Activated T-cell treated with anti-CD3 and anti-CD28 coated beads, Interleukin-2, amount 50 U/mL, for 72 hours (primary cell): ENCODE results near the gene CTNNA2. TPM values are rescaled to one million over a fixed set of nuclear protein-coding genes. Genes with fewer than 3 reads are reported as not detected.

Experiments used
- ATAC-seq, 2 donors: fragments of 150-1000 bp; cut with Tn5 transposase; replicated peaks in 1 of 2; 2 replicates each; pipeline ENCODE4 v1.10.0; 2021; ENCODE audit warnings: moderate library complexity in 2 of 2, mild to moderate bottlenecking in 1 of 2
- DNase-seq, 2 donors: peaks; one replicate each; pipeline ENCODE4 v3.0.0; 2021 to 2022; ENCODE audit warnings: mixed read lengths in 1 of 2
- H3K27ac Mint-ChIP-seq: one replicate; pipeline ENCODE4 v1.8.0; 2022; ENCODE audit warnings: mild to moderate bottlenecking, moderate library complexity, mixed read lengths
- H3K27me3 Mint-ChIP-seq: one replicate; pipeline ENCODE4 v1.8.0; 2022; ENCODE audit warnings: low read depth, mixed read lengths
- H3K36me3 Mint-ChIP-seq, 2 donors: one replicate each; pipeline ENCODE4 v1.8.0; 2022; ENCODE audit warnings: mixed read lengths in 2 of 2, mild to moderate bottlenecking in 1 of 2; ENCODE audit not compliant: insufficient read depth in 2 of 2
- H3K4me1 Mint-ChIP-seq: one replicate; pipeline ENCODE4 v1.8.0; 2022; ENCODE audit warnings: low read depth, mixed read lengths
- H3K4me3 Mint-ChIP-seq, 2 donors: one replicate each; pipeline ENCODE4 v1.8.0; 2022; ENCODE audit warnings: mild to moderate bottlenecking in 2 of 2, mixed read lengths in 2 of 2, moderate library complexity in 2 of 2
- H3K9me3 Mint-ChIP-seq, 2 donors: one replicate each; pipeline ENCODE4 v1.8.0; 2022; ENCODE audit warnings: mixed read lengths in 2 of 2
- total RNA-seq, 2 donors: library from RNA; stranded (reverse); gene quantifications; one replicate each; pipeline ENCODE4 v1.2.3, GENCODE V29; 2022

The CTNNA2 gene
- total RNA-seq, 2 donors from 2014 or later: not detected

GRCh38 chr2:80255918-80256781 lies 743.3 kb downstream of the CTNNA2 start:
- H3K27me3 Mint-ChIP-seq: no peaks in the 10 kb centered on the region
- H3K4me1 Mint-ChIP-seq: no peaks in the 10 kb centered on the region
- DNase-seq (no peak), ATAC-seq (no peak)
- H3K9me3 Mint-ChIP-seq: peaks cover 2% of the 10 kb centered on the region in 2 donors
- H3K36me3 Mint-ChIP-seq: no peaks in the 10 kb centered on the region
- no peak overlapping the region for H3K27ac Mint-ChIP-seq
- H3K4me3 Mint-ChIP-seq: no peak overlapping the region

DNA sequence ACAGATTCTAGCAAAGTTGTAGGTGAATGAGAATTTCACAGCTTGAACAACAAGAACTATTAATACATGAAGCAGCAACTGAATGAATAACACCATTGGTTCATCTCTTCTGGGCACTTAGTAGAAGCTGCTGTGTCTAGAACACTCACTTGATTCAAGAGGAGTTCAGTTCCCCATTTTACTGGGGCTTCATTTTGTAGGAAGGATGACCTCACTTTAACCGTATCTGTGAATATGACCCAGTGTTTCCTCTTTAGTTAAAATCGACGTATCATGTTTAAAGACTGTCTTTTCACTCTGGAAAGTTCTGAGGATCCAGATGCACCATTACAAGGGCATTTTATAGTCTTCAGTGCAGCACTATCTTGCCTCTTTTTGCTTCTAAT lies 743.9 kb downstream of the CTNNA2 start:
- no peak overlapping the region for H3K27ac Mint-ChIP-seq
- ATAC-seq (no peak), DNase-seq (no peak)
- H3K4me1 Mint-ChIP-seq: no peaks in the 10 kb centered on the region
- no peaks in the 10 kb centered on the region for H3K27me3 Mint-ChIP-seq
- peaks cover 2% of the 10 kb centered on the region in 2 donors for H3K9me3 Mint-ChIP-seq
- H3K36me3 Mint-ChIP-seq: no peaks in the 10 kb centered on the region
- no peak overlapping the region for H3K4me3 Mint-ChIP-seq

GRCh38 chr2:80257450-80257849 lies 744.6 kb downstream of the CTNNA2 start:
- Mint-ChIP-seq H3K4me3 (no peak overlapping the region), H3K27me3 (no peaks in the 10 kb centered on the region), H3K36me3 (no peaks in the 10 kb centered on the region), H3K27ac (no peak overlapping the region), H3K4me1 (no peaks in the 10 kb centered on the region), H3K9me3 (peaks cover 2% of the 10 kb centered on the region in 2 donors)
- ATAC-seq (no peak), DNase-seq (no peak)

DNA sequence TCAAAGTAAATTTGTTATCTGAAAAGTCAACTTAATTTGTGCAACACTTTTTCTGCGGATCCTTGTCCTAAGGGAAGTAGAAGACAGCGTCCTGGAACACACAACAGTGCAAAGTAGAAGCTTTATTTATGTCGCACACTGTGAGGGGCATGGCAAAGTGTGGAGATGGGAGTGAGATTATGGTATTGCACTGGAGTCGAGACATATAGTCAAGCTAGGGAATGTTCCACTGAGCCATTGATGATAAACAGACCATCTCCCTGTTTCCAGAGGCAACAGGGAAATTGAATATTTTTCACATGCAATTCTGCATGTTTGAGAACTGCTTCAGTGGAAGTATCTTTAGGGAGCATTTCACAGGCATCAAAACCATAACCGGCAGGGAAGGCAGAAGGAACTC lies 745.5 kb downstream of the CTNNA2 start:
- Mint-ChIP-seq H3K27ac (no peak overlapping the region), H3K9me3 (peaks cover 2% of the 10 kb centered on the region in 2 donors), H3K4me3 (no peak overlapping the region), H3K4me1 (no peaks in the 10 kb centered on the region), H3K36me3 (no peaks in the 10 kb centered on the region), H3K27me3 (no peaks in the 10 kb centered on the region)
- ATAC-seq: no peak
- DNase-seq: no peak

DNA sequence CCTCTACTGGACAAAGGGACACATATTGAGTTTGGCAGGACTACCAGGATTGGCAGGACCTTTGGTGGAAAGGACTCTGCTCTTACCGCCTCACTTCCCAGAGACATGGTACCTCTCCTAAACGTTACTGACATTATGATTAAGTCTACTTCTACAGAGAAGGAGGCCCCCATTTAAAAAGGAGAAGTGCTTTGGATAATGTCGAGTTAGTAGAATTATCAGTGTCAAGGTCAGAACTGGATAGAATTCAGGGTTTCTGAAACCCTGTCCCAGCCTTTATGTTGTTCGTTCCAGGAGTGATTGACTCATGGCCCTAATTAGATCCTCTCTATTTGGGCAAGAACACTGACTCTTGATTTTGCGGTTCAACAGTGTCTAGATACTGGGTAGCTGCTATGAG lies 745.9 kb downstream of the CTNNA2 start:
- H3K27me3 Mint-ChIP-seq: no peaks in the 10 kb centered on the region
- DNase-seq: no peak
- ATAC-seq: no peak
- no peaks in the 10 kb centered on the region for H3K36me3 Mint-ChIP-seq
- H3K4me3 Mint-ChIP-seq: no peak overlapping the region
- no peak overlapping the region for H3K27ac Mint-ChIP-seq
- H3K4me1 Mint-ChIP-seq: no peaks in the 10 kb centered on the region
- H3K9me3 Mint-ChIP-seq: no peaks in the 10 kb centered on the region

DNA sequence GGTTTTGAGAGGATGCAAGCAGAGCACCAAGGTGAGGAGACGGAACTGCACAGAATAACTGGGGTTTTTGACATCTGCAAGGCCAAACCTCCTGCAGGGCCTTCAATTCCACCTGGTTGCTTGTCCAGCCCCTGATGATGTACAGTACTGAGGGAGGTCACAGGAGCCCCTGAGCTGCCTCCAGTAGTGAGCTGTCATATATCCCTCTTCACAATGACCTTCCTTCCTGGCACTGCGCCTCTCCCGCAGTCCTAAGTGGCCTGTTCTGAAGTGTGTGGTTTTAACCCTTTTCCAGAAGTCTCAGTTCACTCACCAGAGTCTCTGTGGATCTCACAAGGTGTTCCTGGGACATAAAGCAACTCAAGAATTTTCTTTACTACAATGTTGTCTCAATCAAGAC lies 746.4 kb downstream of the CTNNA2 start:
- Mint-ChIP-seq H3K27ac (no peak overlapping the region), H3K4me3 (no peak overlapping the region), H3K9me3 (no peaks in the 10 kb centered on the region), H3K36me3 (no peaks in the 10 kb centered on the region), H3K4me1 (no peaks in the 10 kb centered on the region), H3K27me3 (no peaks in the 10 kb centered on the region)
- DNase-seq: no peak
- no peak for ATAC-seq

- Mint-ChIP-seq H3K27me3 (no peaks in the 10 kb centered on the region), H3K4me1 (no peaks in the 10 kb centered on the region), H3K36me3 (no peaks in the 10 kb centered on the region), H3K4me3 (no peak overlapping the region), H3K27ac (no peak overlapping the region), H3K9me3 (peaks cover 8 to 15% of the 10 kb centered on the region in 2 donors)
- DNase-seq: no peak
- no peak for ATAC-seq
Observed at GRCh38 chr2:80266231-80266630, 753.4 kb downstream of the CTNNA2 start.

GRCh38 chr2:80269806-80270205 lies 757.0 kb downstream of the CTNNA2 start:
- Mint-ChIP-seq H3K4me3 (no peak overlapping the region), H3K27me3 (no peaks in the 10 kb centered on the region), H3K4me1 (no peaks in the 10 kb centered on the region), H3K27ac (no peak overlapping the region), H3K36me3 (peaks cover 0 to 3% of the 10 kb centered on the region in 2 donors), H3K9me3 (peaks cover 11 to 17% of the 10 kb centered on the region in 2 donors)
- ATAC-seq: no peak
- no peak for DNase-seq

GRCh38 chr2:80280598-80280997 lies 767.7 kb downstream of the CTNNA2 start:
- H3K9me3 Mint-ChIP-seq: peaks cover 5 to 10% of the 10 kb centered on the region in 2 donors

DNA sequence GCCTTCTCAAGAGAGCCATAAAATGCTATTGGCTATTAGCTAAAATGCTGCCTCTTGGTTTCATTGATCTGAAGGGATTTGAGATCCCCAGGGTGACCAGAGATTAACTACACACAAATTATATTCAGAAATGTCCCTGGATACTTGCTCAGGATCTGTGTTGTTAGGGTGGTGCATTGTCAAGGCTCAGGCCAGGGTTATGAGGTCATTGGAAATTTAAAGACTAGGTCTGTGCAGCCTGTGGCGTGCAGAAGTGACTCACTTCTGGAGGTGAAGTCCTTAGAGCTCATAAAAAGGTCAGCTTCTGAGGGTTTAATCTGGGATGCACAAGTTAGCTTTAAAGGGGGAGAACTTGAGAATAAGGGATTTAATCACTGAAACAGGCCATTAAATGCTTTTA lies 768.2 kb downstream of the CTNNA2 start:
- ATAC-seq: no peak
- DNase-seq: no peak
- Mint-ChIP-seq H3K27me3 (no peaks in the 10 kb centered on the region), H3K27ac (no peak overlapping the region), H3K36me3 (peaks cover 0 to 1% of the 10 kb centered on the region in 2 donors), H3K4me3 (no peak overlapping the region), H3K4me1 (no peaks in the 10 kb centered on the region), H3K9me3 (peaks cover 5 to 10% of the 10 kb centered on the region in 2 donors)

More at GRCh38 chr2:80280598-80280997, 767.7 kb downstream of the CTNNA2 start:
- Mint-ChIP-seq H3K27me3 (no peaks in the 10 kb centered on the region), H3K4me1 (no peaks in the 10 kb centered on the region), H3K4me3 (no peak overlapping the region), H3K36me3 (peaks cover 0 to 1% of the 10 kb centered on the region in 2 donors), H3K27ac (no peak overlapping the region)
- no peak for DNase-seq
- no peak for ATAC-seq

- ATAC-seq (no peak), DNase-seq (no peak)
- Mint-ChIP-seq H3K27ac (no peak overlapping the region), H3K27me3 (no peaks in the 10 kb centered on the region), H3K4me3 (no peak overlapping the region), H3K4me1 (no peaks in the 10 kb centered on the region), H3K36me3 (peaks cover 0 to under 1% of the 10 kb centered on the region in 2 donors), H3K9me3 (peaks cover 5 to 12% of the 10 kb centered on the region in 2 donors)
Observed at GRCh38 chr2:80288576-80288975, 775.7 kb downstream of the CTNNA2 start.

GRCh38 chr2:80291656-80292055 lies 778.8 kb downstream of the CTNNA2 start:
- Mint-ChIP-seq H3K36me3 (no peaks in the 10 kb centered on the region), H3K4me3 (no peak overlapping the region), H3K9me3 (peaks cover 4 to 7% of the 10 kb centered on the region in 2 donors), H3K27me3 (no peaks in the 10 kb centered on the region), H3K4me1 (no peaks in the 10 kb centered on the region), H3K27ac (no peak overlapping the region)
- ATAC-seq (no peak), DNase-seq (no peak)

GRCh38 chr2:80292474-80292873 lies 779.6 kb downstream of the CTNNA2 start:
- Mint-ChIP-seq H3K4me1 (no peaks in the 10 kb centered on the region), H3K27me3 (no peaks in the 10 kb centered on the region), H3K27ac (no peak overlapping the region), H3K36me3 (no peaks in the 10 kb centered on the region), H3K4me3 (no peak overlapping the region), H3K9me3 (peaks cover 3 to 5% of the 10 kb centered on the region in 2 donors)
- ATAC-seq (no peak), DNase-seq (no peak)

- H3K36me3 Mint-ChIP-seq: no peaks in the 10 kb centered on the region
- no peaks in the 10 kb centered on the region for H3K27me3 Mint-ChIP-seq
Observed at GRCh38 chr2:80293039-80293438, 780.2 kb downstream of the CTNNA2 start.

More at GRCh38 chr2:80293039-80293438, 780.2 kb downstream of the CTNNA2 start:
- DNase-seq: no peak
- Mint-ChIP-seq H3K27ac (no peak overlapping the region), H3K4me1 (no peaks in the 10 kb centered on the region), H3K4me3 (no peak overlapping the region), H3K9me3 (peaks cover 3 to 5% of the 10 kb centered on the region in 2 donors)
- no peak for ATAC-seq
